ENCODE results near the gene ATP7A.

DNA sequence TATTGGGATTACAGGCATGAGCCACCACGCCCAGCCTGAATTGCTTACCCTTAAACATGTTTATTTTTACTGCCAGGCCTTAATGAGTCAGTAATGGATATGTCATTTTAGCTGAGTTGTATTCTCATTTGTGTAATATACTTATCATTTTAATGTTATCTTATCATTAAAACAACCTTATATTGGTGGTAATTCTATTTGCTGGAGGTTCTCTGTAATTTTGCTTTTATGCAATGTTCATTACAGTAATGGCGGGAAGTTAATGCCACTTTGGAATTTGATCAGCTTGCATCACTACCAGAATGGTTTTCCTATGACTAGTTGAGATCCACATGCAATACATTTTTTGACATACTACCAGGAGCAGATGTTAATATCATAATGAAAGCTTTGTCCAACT lies 65.3 kb downstream of the ATP7A start:
- no peak for TF ChIP-seq POLR2A (IDR thresholded peaks at IDR 0.05; ENCODE audit: low read length)
- TF ChIP-seq, protein P1, sequence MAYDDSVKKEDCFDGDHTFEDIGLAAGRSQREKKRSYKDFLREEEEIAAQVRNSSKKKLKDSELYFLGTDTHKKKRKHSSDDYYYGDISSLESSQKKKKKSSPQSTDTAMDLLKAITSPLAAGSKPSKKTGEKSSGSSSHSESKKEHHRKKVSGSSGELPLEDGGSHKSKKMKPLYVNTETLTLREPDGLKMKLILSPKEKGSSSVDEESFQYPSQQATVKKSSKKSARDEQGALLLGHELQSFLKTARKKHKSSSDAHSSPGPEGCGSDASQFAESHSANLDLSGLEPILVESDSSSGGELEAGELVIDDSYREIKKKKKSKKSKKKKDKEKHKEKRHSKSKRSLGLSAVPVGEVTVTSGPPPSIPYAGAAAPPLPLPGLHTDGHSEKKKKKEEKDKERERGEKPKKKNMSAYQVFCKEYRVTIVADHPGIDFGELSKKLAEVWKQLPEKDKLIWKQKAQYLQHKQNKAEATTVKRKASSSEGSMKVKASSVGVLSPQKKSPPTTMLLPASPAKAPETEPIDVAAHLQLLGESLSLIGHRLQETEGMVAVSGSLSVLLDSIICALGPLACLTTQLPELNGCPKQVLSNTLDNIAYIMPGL (CRISPR knock-in tag; IDR thresholded peaks at IDR 0.05; ENCODE audit: borderline replicate concordance) = no peak
- TF ChIP-seq, protein P2, sequence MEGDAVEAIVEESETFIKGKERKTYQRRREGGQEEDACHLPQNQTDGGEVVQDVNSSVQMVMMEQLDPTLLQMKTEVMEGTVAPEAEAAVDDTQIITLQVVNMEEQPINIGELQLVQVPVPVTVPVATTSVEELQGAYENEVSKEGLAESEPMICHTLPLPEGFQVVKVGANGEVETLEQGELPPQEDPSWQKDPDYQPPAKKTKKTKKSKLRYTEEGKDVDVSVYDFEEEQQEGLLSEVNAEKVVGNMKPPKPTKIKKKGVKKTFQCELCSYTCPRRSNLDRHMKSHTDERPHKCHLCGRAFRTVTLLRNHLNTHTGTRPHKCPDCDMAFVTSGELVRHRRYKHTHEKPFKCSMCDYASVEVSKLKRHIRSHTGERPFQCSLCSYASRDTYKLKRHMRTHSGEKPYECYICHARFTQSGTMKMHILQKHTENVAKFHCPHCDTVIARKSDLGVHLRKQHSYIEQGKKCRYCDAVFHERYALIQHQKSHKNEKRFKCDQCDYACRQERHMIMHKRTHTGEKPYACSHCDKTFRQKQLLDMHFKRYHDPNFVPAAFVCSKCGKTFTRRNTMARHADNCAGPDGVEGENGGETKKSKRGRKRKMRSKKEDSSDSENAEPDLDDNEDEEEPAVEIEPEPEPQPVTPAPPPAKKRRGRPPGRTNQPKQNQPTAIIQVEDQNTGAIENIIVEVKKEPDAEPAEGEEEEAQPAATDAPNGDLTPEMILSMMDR (IDR thresholded peaks at IDR 0.05) = no peak
- no peak for TF ChIP-seq JUN (IDR thresholded peaks at IDR 0.05)
- TF ChIP-seq CHD4 (IDR thresholded peaks at IDR 0.05; ENCODE audit: borderline replicate concordance) = no peak
- no peak for TF ChIP-seq SMC3 (IDR thresholded peaks at IDR 0.05)
- no peak for TF ChIP-seq CHD2 (IDR thresholded peaks at IDR 0.05; ENCODE audit: low read length, partially characterized antibody)
- TF ChIP-seq ZNF302 (CRISPR knock-in tag; IDR thresholded peaks at IDR 0.05) = no peak
- no peak for TF ChIP-seq CBX2 (IDR thresholded peaks at IDR 0.05; ENCODE audit: borderline replicate concordance, low read depth)
- no peak for TF ChIP-seq MAX (IDR thresholded peaks at IDR 0.05)
- TF ChIP-seq EP300 (IDR thresholded peaks at IDR 0.05) = no peak
- TF ChIP-seq, protein P3, sequence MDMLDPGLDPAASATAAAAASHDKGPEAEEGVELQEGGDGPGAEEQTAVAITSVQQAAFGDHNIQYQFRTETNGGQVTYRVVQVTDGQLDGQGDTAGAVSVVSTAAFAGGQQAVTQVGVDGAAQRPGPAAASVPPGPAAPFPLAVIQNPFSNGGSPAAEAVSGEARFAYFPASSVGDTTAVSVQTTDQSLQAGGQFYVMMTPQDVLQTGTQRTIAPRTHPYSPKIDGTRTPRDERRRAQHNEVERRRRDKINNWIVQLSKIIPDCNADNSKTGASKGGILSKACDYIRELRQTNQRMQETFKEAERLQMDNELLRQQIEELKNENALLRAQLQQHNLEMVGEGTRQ (IDR thresholded peaks at IDR 0.05) = no peak
- TF ChIP-seq, protein P4, sequence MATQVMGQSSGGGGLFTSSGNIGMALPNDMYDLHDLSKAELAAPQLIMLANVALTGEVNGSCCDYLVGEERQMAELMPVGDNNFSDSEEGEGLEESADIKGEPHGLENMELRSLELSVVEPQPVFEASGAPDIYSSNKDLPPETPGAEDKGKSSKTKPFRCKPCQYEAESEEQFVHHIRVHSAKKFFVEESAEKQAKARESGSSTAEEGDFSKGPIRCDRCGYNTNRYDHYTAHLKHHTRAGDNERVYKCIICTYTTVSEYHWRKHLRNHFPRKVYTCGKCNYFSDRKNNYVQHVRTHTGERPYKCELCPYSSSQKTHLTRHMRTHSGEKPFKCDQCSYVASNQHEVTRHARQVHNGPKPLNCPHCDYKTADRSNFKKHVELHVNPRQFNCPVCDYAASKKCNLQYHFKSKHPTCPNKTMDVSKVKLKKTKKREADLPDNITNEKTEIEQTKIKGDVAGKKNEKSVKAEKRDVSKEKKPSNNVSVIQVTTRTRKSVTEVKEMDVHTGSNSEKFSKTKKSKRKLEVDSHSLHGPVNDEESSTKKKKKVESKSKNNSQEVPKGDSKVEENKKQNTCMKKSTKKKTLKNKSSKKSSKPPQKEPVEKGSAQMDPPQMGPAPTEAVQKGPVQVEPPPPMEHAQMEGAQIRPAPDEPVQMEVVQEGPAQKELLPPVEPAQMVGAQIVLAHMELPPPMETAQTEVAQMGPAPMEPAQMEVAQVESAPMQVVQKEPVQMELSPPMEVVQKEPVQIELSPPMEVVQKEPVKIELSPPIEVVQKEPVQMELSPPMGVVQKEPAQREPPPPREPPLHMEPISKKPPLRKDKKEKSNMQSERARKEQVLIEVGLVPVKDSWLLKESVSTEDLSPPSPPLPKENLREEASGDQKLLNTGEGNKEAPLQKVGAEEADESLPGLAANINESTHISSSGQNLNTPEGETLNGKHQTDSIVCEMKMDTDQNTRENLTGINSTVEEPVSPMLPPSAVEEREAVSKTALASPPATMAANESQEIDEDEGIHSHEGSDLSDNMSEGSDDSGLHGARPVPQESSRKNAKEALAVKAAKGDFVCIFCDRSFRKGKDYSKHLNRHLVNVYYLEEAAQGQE (IDR thresholded peaks at IDR 0.05) = no peak
